ENCODE measurements around the gene SLC10A1.

Gene SLC10A1

GRCh38 chr14:69786603-69787002 is 10.4 kb downstream of the SLC10A1 start:
- Histone ChIP-seq H2AFZ (ENCODE audit: low read length) (no peak overlapping the region), H2BK15ac (ENCODE audit: low read length) (no peak overlapping the region), H2BK5ac (ENCODE audit: low read length) (no peak overlapping the region), H3K23ac (ENCODE audit: low read depth, low read length, poor library complexity) (no peak overlapping the region), H3K79me1 (ENCODE audit: low read depth, low read length) (no peaks in the 10 kb centered on the region), H3K27me3 (ENCODE audit: control insufficient read depth in 3 of 3, insufficient read depth in 3 of 3, low read depth in 1 of 3, low read length in 3 of 3) (no peaks in the 10 kb centered on the region), H3K36me3 (replicated peaks in 1 of 2; ENCODE audit: control insufficient read depth in 2 of 2, insufficient read depth in 2 of 2, low read length in 2 of 2) (peaks cover 0 to under 1% of the 10 kb centered on the region in 2 donors), H3K9ac (ENCODE audit: low read depth, low read length, poor library complexity) (no peak overlapping the region), H2AK5ac (ENCODE audit: low read depth, low read length) (no peak overlapping the region), H3K4me3 (ENCODE audit: low read length in 2 of 2) (no peak overlapping the region), H2BK12ac (ENCODE audit: low read length) (no peak overlapping the region), H4K91ac (ENCODE audit: low read depth, low read length, poor library complexity) (no peak overlapping the region), H3K18ac (ENCODE audit: low read length) (no peak overlapping the region), H3K27ac (replicated peaks; ENCODE audit: low read length) (no peak overlapping the region), H3K4ac (ENCODE audit: low read length) (no peak overlapping the region), H3K9me3 (replicated peaks in 1 of 2; ENCODE audit: control insufficient read depth in 2 of 2, insufficient read depth in 1 of 2, low read depth in 1 of 2, low read length in 2 of 2) (no peaks in the 10 kb centered on the region), H2BK120ac (ENCODE audit: low read depth, low read length) (no peak overlapping the region), H3K14ac (ENCODE audit: low read length) (no peak overlapping the region), H3K4me2 (ENCODE audit: insufficient read depth, low read length, poor library complexity, severe bottlenecking) (no peak overlapping the region), H3K4me1 (ENCODE audit: control insufficient read depth in 2 of 2, insufficient read depth in 1 of 2, low read depth in 1 of 2, low read length in 2 of 2) (no peaks in the 10 kb centered on the region), H4K8ac (ENCODE audit: low read depth, low read length) (no peak overlapping the region)
- no CpG with 5 or more reads among the region's 3 CpGs for WGBS, 2 donors (ENCODE audit: extremely low coverage in 2 of 2, insufficient read length in 2 of 2, insufficient replicate concordance in 1 of 2)
- DNase-seq (ENCODE audit: low spot score), result no peak

- H2BK120ac ChIP-seq (ENCODE audit: low read depth, low read length), result no peak overlapping the region
Measured at GRCh38 chr14:69784942-69785341, 12.1 kb downstream of the SLC10A1 start.

GRCh38 chr14:69780952-69781351 is 16.1 kb downstream of the SLC10A1 start:
- WGBS, 2 donors (ENCODE audit: extremely low coverage in 2 of 2, insufficient read length in 2 of 2, insufficient replicate concordance in 1 of 2), result no CpG with 5 or more reads among the region's 3 CpGs
- H3K4me2 ChIP-seq (ENCODE audit: insufficient read depth, low read length, poor library complexity, severe bottlenecking), result no peak overlapping the region

More at GRCh38 chr14:69784942-69785341, 12.1 kb downstream of the SLC10A1 start:
- Histone ChIP-seq H2BK5ac (ENCODE audit: low read length) (no peak overlapping the region), H3K9ac (ENCODE audit: low read depth, low read length, poor library complexity) (no peak overlapping the region), H2BK15ac (ENCODE audit: low read length) (no peak overlapping the region), H3K36me3 (replicated peaks in 1 of 2; ENCODE audit: control insufficient read depth in 2 of 2, insufficient read depth in 2 of 2, low read length in 2 of 2) (peaks cover 0 to 17% of the 10 kb centered on the region in 2 donors), H4K8ac (ENCODE audit: low read depth, low read length) (no peak overlapping the region), H2AFZ (ENCODE audit: low read length) (no peak overlapping the region), H3K4me3 (ENCODE audit: low read length in 2 of 2) (no peak overlapping the region), H3K14ac (ENCODE audit: low read length) (no peak overlapping the region), H3K23ac (ENCODE audit: low read depth, low read length, poor library complexity) (no peak overlapping the region), H3K27me3 (ENCODE audit: control insufficient read depth in 3 of 3, insufficient read depth in 3 of 3, low read depth in 1 of 3, low read length in 3 of 3) (peaks cover 0 to 1% (median 0%) of the 10 kb centered on the region in 3 experiments), H3K4me1 (ENCODE audit: control insufficient read depth in 2 of 2, insufficient read depth in 1 of 2, low read depth in 1 of 2, low read length in 2 of 2) (no peaks in the 10 kb centered on the region), H3K27ac (replicated peaks; ENCODE audit: low read length) (no peak overlapping the region), H4K91ac (ENCODE audit: low read depth, low read length, poor library complexity) (no peak overlapping the region), H3K4ac (ENCODE audit: low read length) (no peak overlapping the region), H3K79me1 (ENCODE audit: low read depth, low read length) (no peaks in the 10 kb centered on the region), H2AK5ac (ENCODE audit: low read depth, low read length) (no peak overlapping the region), H3K9me3 (replicated peaks in 1 of 2; ENCODE audit: control insufficient read depth in 2 of 2, insufficient read depth in 1 of 2, low read depth in 1 of 2, low read length in 2 of 2) (no peaks in the 10 kb centered on the region), H3K4me2 (ENCODE audit: insufficient read depth, low read length, poor library complexity, severe bottlenecking) (no peak overlapping the region), H3K18ac (ENCODE audit: low read length) (no peak overlapping the region), H2BK12ac (ENCODE audit: low read length) (no peak overlapping the region)
- no peak for DNase-seq (ENCODE audit: low spot score)
- no CpG with 5 or more reads among the region's 1 CpG for WGBS, 2 donors (ENCODE audit: extremely low coverage in 2 of 2, insufficient read length in 2 of 2, insufficient replicate concordance in 1 of 2)

GRCh38 chr14:69780092-69780491 is 16.9 kb downstream of the SLC10A1 start:
- H3K36me3 ChIP-seq (replicated peaks in 1 of 2; ENCODE audit: control insufficient read depth in 2 of 2, insufficient read depth in 2 of 2, low read length in 2 of 2), result peaks cover 14 to 65% of the 10 kb centered on the region in 2 donors
- H3K23ac ChIP-seq (ENCODE audit: low read depth, low read length, poor library complexity), result no peak overlapping the region
- no peaks in the 10 kb centered on the region for H3K9me3 ChIP-seq (replicated peaks in 1 of 2; ENCODE audit: control insufficient read depth in 2 of 2, insufficient read depth in 1 of 2, low read depth in 1 of 2, low read length in 2 of 2)

More at GRCh38 chr14:69780952-69781351, 16.1 kb downstream of the SLC10A1 start:
- H2AFZ ChIP-seq (ENCODE audit: low read length), result no peak overlapping the region
- H3K14ac ChIP-seq (ENCODE audit: low read length), result no peak overlapping the region
- no peak overlapping the region for H2BK12ac ChIP-seq (ENCODE audit: low read length)
- H3K36me3 ChIP-seq (replicated peaks in 1 of 2; ENCODE audit: control insufficient read depth in 2 of 2, insufficient read depth in 2 of 2, low read length in 2 of 2), result peaks cover 13 to 57% of the 10 kb centered on the region in 2 donors
- no peak for DNase-seq (ENCODE audit: low spot score)
- H2AK5ac ChIP-seq (ENCODE audit: low read depth, low read length), result no peak overlapping the region
- no peaks in the 10 kb centered on the region for H3K79me1 ChIP-seq (ENCODE audit: low read depth, low read length)
- no peak overlapping the region for H3K23ac ChIP-seq (ENCODE audit: low read depth, low read length, poor library complexity)
- no peak overlapping the region for H2BK120ac ChIP-seq (ENCODE audit: low read depth, low read length)
- no peak overlapping the region for H4K8ac ChIP-seq (ENCODE audit: low read depth, low read length)
- no peak overlapping the region for H3K18ac ChIP-seq (ENCODE audit: low read length)
- no peak overlapping the region for H3K4ac ChIP-seq (ENCODE audit: low read length)
- no peak overlapping the region for H4K91ac ChIP-seq (ENCODE audit: low read depth, low read length, poor library complexity)
- no peaks in the 10 kb centered on the region for H3K9me3 ChIP-seq (replicated peaks in 1 of 2; ENCODE audit: control insufficient read depth in 2 of 2, insufficient read depth in 1 of 2, low read depth in 1 of 2, low read length in 2 of 2)
- no peaks in the 10 kb centered on the region for H3K4me1 ChIP-seq (ENCODE audit: control insufficient read depth in 2 of 2, insufficient read depth in 1 of 2, low read depth in 1 of 2, low read length in 2 of 2)
- no peak overlapping the region for H2BK5ac ChIP-seq (ENCODE audit: low read length)
- no peak overlapping the region for H3K9ac ChIP-seq (ENCODE audit: low read depth, low read length, poor library complexity)
- H3K4me3 ChIP-seq (ENCODE audit: low read length in 2 of 2), result no peak overlapping the region
- H3K27me3 ChIP-seq (ENCODE audit: control insufficient read depth in 3 of 3, insufficient read depth in 3 of 3, low read depth in 1 of 3, low read length in 3 of 3), result peaks cover 0 to 1% (median 0%) of the 10 kb centered on the region in 3 experiments
- no peak overlapping the region for H2BK15ac ChIP-seq (ENCODE audit: low read length)
- no peak overlapping the region for H3K27ac ChIP-seq (replicated peaks; ENCODE audit: low read length)

More at GRCh38 chr14:69780092-69780491, 16.9 kb downstream of the SLC10A1 start:
- Histone ChIP-seq H3K27me3 (ENCODE audit: control insufficient read depth in 3 of 3, insufficient read depth in 3 of 3, low read depth in 1 of 3, low read length in 3 of 3) (peaks cover 0 to 1% (median 0%) of the 10 kb centered on the region in 3 experiments), H2BK5ac (ENCODE audit: low read length) (no peak overlapping the region), H3K18ac (ENCODE audit: low read length) (no peak overlapping the region), H2BK120ac (ENCODE audit: low read depth, low read length) (no peak overlapping the region), H3K4ac (ENCODE audit: low read length) (no peak overlapping the region), H3K4me2 (ENCODE audit: insufficient read depth, low read length, poor library complexity, severe bottlenecking) (no peak overlapping the region), H2BK15ac (ENCODE audit: low read length) (no peak overlapping the region), H2AFZ (ENCODE audit: low read length) (no peak overlapping the region), H3K27ac (replicated peaks; ENCODE audit: low read length) (no peak overlapping the region), H3K79me1 (ENCODE audit: low read depth, low read length) (no peaks in the 10 kb centered on the region), H4K91ac (ENCODE audit: low read depth, low read length, poor library complexity) (no peak overlapping the region), H3K14ac (ENCODE audit: low read length) (no peak overlapping the region), H4K8ac (ENCODE audit: low read depth, low read length) (no peak overlapping the region), H3K9ac (ENCODE audit: low read depth, low read length, poor library complexity) (no peak overlapping the region), H3K4me3 (ENCODE audit: low read length in 2 of 2) (no peak overlapping the region), H2BK12ac (ENCODE audit: low read length) (no peak overlapping the region), H3K4me1 (ENCODE audit: control insufficient read depth in 2 of 2, insufficient read depth in 1 of 2, low read depth in 1 of 2, low read length in 2 of 2) (no peaks in the 10 kb centered on the region), H2AK5ac (ENCODE audit: low read depth, low read length) (no peak overlapping the region)
- no peak for DNase-seq (ENCODE audit: low spot score)
- WGBS, 2 donors (ENCODE audit: extremely low coverage in 2 of 2, insufficient read length in 2 of 2, insufficient replicate concordance in 1 of 2), result no CpG with 5 or more reads among the region's 1 CpG
